Hematopoietic multipotent progenitor cell treated with erythropoietin and hydrocortisone succinate and interleukin-3 and kit ligand, for 6 days (in vitro differentiated cells): ENCODE measurements around the gene AGAP1.

ENCODE experiments used
- DNase-seq: peaks from one replicate; pipeline ENCODE4 v3.0.0-alpha.2; 2015

The AGAP1 gene

GRCh38 chr2:235670974-235671787, 177.3 kb downstream of the AGAP1 start:
- no peak for DNase-seq

- no peak for DNase-seq
These were observed 178.9 kb downstream of the AGAP1 start for GRCh38 chr2:235672720-235673119.

DNA sequence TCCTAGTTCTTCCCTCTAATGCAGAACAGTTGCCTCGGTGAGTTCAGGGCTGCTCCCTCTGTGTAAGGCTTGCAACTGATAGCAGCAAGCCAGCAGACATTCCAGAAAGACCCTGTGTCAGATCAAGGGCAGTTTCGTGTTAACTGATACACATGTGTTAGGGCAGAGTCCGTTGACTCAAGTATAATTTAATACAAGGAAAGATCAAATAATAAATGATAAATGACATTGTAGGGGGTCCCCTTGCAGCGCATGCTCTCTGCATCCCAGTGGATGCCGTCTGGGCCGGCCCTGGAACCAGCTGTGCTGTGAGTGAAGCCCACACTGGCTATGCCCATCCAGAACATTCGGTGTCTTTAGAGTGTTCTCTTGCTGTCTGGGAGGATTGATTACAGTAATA, 180.3 kb downstream of the AGAP1 start:
- no peak for DNase-seq

- no peak for DNase-seq
These were observed 181.0 kb downstream of the AGAP1 start for GRCh38 chr2:235674812-235675211.

DNA sequence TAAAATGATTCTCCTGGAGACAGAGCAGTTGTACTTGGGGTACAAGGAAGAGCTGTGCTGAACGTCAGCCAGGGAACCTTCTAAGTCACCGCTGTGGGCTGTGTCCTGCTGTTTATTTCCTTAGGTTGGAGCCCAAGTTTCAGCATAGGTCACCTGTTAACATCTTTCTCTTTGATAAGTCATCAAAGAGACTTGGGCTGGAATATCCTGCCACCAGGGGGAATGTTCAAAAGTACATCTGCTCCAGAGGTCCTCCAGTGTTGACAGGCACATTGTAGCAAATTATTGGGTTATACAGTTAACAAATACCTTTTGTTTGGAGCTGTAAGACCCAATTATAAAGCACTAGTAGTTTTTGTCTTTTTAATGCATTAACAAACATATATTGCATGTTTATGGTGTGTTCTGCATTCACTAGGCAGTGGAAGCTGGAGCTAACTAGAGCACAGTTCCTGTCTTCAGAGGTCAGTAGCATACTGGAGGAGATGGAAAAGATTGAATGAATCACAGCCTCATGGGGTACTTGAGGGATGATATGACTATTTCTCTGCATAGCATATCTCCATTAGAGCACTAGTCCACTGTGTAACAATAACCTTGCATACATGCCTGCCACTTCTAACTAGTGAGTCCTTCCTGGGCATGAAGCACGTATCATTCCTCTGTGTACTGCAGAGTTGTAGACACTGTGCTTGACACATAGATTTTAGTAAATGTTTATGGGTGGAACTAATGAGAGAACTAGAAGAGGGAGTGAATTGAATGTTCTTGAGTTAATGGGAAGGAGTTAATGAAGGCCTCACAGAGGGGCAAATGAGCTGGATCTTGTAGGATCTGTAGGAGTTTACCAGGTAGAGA, 182.1 kb downstream of the AGAP1 start:
- DNase-seq, result no peak

DNA sequence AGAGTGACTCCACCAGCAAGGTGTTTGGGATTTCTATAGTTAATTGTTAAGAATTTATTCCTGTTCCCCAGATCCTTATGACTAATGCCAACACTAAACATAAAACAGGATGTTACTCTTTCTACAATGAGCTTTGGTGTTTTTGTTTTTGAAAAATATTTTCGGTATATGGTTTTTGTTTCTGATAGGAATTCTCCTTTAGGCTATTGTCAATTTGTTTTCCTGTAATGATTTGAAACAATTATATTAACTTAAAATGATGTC, 182.6 kb downstream of the AGAP1 start:
- DNase-seq, result no peak

GRCh38 chr2:235677276-235677788, 183.5 kb downstream of the AGAP1 start:
- DNase-seq, result no peak

GRCh38 chr2:235677937-235678336, 184.1 kb downstream of the AGAP1 start:
- DNase-seq, result no peak

DNA sequence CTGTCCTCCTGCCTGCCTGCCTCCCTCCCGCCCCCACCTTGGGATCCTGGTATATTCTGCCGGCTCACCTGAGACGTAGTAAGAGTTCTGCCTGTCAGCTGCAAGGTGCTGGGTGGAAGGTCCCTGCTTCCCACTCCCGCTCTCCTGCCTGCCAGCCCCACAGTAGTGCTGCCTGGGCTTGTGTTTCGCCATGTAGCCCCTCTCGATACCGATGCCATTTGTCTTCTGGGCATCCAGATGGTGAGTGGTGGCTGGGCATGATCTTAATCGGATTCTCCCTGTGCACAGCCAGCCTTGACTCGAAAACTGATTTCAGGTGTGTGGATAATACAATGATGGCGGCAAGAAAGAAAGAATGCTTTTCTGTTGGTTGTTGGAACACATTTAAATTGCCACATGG, 184.9 kb downstream of the AGAP1 start:
- no peak for DNase-seq

GRCh38 chr2:235679471-235679870, 185.6 kb downstream of the AGAP1 start:
- DNase-seq, result no peak

DNA sequence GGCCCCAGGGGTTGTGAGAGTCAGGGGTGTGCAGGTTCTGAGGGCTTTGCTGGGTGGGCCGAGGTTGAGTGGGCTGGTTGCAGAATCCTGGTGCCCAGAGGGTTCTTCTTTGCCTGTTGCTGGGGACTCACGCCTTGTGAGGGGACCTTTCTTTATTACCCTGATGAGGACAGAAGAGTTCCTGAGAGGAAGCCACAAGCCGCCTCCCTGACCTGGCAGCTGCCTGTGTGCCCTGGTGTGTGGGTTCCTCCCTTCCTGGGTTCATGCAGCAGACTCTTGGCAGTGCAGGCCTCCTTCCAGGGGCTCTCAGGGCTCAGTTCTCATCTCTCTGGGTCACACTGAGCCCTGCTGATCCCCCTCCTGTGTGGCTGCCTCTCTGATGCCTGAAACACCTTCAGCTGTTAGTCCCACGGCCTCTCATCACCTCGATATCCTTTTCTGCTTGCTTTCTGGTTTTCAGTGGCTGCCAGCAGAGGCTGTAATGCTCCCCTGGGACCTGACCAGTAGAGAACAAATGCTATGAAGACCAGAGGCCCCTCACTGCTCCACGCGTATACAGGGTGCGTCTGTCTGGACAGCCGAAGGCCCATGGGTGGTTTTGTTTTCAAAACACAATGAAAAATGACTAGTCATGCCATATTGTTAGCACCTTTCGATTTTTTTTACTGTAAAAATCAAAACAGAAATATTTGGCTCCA, 191.3 kb downstream of the AGAP1 start:
- no peak for DNase-seq

- DNase-seq, result no peak
These were observed 194.9 kb downstream of the AGAP1 start for GRCh38 chr2:235688511-235689426.

GRCh38 chr2:235689427-235689853, 195.6 kb downstream of the AGAP1 start:
- no peak for DNase-seq

DNA sequence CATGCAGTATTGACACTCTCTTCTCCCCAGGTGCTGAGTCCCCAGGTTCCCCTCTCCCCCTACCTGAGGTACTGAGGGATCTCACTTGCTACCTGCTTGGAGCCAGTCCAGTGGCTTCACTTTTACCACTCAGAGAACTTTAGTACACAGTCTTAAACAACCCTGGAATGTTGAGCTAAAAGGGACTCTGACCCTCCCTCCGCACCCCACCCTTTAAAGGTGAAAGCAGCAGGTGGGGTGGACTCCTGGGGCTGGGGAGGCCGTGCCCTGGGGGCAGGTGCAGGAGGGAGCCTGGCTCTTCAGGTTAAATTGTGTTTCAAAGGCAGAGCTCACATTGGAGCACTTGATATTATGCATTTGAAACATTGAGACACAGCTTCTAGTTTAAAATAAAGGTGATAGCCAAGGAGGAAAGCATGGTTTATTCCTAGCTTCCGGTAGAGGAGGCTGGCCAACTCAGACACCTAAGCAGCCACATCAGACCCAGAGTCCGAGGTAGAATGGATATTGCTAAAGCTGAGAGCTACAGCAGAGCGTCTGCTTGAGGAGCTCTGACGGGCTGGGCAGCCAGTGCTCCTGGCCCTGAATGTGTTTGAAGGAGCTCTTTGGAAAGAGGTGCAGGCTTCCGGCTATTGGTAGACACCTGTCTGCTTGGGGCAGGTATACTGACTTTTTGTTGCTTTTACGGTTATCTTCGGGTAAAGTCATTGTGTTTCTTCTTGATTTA, 196.4 kb downstream of the AGAP1 start:
- DNase-seq, result no peak

DNA sequence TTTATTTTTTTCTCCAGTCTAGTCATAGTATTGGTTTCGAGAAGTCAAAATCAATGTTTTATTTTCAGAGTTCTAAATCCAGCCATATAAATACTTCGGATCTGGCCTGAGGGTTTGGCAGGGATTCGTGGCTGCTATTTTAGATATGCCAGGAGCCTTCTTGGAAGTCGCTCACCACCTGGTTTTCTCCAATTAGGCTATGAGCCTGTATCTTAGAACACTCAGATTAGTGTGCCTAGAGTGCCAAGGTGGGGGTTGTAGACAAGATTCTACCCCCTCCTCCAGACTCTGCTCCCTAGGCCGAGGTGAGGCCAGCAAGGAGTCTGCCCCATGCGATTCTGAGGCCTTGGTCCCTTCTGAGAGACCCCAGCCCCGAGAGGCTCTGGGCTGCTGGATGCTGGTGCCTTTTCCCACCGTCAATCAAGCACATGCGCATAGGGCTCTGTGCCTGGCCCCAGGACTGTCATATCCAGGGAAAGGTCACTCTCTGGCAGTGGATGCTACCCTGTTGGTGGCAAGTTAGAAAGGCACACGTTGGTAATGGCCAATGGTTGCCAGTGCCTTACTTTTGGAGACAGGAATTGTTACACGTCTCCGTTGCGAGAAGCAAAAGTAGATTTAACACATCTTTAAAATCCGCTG, 197.1 kb downstream of the AGAP1 start:
- no peak for DNase-seq

GRCh38 chr2:235692076-235692475, 198.2 kb downstream of the AGAP1 start:
- no peak for DNase-seq

- peak; percentile 42 for DNase-seq
These were observed 198.9 kb downstream of the AGAP1 start for GRCh38 chr2:235692671-235693171.

DNA sequence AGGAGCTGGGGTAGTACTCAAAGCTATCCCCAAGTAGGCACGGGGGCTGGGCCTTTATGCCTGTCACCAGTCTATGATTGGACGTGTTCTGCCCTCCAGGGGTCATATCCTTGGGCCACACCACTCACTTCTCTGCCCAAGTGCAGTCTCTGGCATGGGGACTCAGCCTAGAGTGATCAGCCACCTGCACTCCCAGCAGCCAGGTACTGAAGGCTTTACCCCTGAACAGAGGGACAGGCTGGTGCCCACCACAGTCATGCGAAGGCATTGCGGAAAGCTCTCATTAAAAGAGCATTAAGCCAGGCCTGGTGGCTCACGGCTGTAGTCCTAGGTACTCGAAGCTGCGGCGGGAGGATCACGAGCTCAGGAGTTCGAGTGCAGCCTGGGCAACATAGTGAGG, 199.4 kb downstream of the AGAP1 start:
- DNase-seq, result no peak

DNA sequence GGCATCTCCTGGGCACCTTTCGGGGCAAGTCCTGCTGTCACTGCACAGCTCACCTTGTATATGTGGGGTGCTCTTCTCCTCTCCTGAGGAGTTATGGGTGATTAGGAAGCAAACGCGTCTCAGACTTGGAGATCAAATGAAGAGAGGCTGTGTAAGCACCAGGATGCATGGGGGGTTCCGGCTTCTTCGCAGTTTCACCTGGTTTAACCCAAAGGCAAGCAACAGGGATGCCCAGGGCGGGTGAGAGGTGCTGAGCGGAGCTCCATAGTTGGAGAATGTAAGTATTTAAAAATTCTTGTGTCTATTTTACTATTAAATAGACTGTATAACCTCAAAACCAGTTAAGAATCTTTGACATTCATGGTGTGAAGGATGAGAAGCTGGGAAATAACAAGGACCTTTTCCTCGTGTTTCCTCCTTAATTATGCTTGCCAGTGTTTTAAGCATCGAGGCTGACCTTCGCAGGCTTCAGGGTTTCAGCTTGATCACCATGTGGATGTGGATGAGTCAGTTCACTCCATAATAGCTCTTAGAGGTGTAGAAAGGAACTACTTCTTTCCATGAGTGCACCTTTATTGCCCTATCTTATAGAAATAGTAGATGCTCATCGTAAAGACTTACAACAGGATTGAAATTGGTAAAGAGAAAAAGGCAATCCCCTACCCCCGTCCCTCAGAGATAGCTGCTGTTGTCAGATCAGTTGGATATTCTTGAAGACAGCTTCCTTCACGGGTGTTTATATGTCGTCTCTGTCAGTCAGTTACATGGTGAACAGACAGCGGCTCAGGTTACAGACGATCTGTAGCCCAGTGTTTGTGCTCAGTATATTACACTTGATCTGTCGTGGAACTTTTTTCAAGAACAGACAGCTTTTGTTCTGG, 201.1 kb downstream of the AGAP1 start:
- no peak for DNase-seq

DNA sequence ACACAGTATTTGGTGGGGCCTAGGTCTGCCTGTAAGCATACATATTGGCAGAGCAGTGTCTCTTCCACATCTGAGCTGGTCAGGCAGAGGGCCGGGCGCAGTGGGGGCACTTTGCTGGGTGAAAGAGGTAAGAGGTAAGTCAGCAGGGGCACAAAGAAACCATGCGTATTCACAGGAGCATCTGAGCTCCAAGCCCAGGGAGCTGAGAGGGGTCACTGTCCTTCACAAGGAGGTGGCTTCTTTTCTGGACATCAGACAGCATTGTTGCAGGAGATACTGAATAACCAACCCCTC, 201.7 kb downstream of the AGAP1 start:
- DNase-seq, result no peak
